ENCODE results near the gene EDIL3.
"Not testable (repeated sequence)": the region's sequence is repeated elsewhere in the genome, so short reads cannot be mapped to it uniquely, and the experiment has no call there.

Gene EDIL3

DNA sequence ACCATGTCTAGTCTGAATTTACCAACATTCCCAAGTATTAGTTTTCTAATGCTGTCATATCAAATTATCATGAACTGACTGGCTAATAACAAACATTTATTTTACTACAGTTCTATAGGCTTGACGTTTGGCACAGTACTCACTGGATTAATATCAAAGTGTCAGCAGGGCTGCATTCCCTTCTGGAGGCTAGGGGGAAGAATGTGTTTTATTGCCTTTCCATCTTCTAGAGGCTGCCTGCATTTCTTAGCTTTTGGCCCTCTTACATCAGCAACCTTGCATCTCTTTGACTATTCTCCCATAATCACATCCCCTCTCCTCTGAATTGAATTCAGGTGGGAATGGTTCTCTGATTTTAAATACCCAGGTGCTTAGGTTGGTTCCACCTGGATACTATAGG is 84.7 kb downstream of the EDIL3 start:
- no peaks in the 10 kb centered on the region for H3F3A ChIP-seq (ENCODE audit: control insufficient read depth, insufficient read depth)
- no peaks in the 10 kb centered on the region for H3K9me3 ChIP-seq (ENCODE audit: control insufficient read depth, insufficient read depth, low read length)
- no peaks in the 10 kb centered on the region for H3K27me3 ChIP-seq (ENCODE audit: control insufficient read depth, low read length)
- H3K4me3 ChIP-seq (ENCODE audit: low read length), result no peak overlapping the region
- H3K36me3 ChIP-seq (ENCODE audit: control insufficient read depth, low read length), result no peaks in the 10 kb centered on the region
- H4K20me1 ChIP-seq (ENCODE audit: control insufficient read depth, insufficient read depth, low read depth, low read length), result no peaks in the 10 kb centered on the region
- TF ChIP-seq, protein P1, sequence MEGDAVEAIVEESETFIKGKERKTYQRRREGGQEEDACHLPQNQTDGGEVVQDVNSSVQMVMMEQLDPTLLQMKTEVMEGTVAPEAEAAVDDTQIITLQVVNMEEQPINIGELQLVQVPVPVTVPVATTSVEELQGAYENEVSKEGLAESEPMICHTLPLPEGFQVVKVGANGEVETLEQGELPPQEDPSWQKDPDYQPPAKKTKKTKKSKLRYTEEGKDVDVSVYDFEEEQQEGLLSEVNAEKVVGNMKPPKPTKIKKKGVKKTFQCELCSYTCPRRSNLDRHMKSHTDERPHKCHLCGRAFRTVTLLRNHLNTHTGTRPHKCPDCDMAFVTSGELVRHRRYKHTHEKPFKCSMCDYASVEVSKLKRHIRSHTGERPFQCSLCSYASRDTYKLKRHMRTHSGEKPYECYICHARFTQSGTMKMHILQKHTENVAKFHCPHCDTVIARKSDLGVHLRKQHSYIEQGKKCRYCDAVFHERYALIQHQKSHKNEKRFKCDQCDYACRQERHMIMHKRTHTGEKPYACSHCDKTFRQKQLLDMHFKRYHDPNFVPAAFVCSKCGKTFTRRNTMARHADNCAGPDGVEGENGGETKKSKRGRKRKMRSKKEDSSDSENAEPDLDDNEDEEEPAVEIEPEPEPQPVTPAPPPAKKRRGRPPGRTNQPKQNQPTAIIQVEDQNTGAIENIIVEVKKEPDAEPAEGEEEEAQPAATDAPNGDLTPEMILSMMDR (IDR thresholded peaks at IDR 0.05; ENCODE audit: low read depth, low read length, poor library complexity, severe bottlenecking), result no peak
- TF ChIP-seq EZH2phosphoT487 (IDR thresholded peaks at IDR 0.05; ENCODE audit: borderline replicate concordance, low read length), result no peak
- no peak overlapping the region for H3K27ac ChIP-seq (ENCODE audit: low read depth, low read length)
- no peaks in the 10 kb centered on the region for H3K9me2 ChIP-seq (replicated peaks; ENCODE audit: control insufficient read depth, low read length)
- H3K4me1 ChIP-seq (ENCODE audit: control insufficient read depth, low read length), result no peaks in the 10 kb centered on the region
- H3K79me2 ChIP-seq (ENCODE audit: control insufficient read depth, low read length), result no peaks in the 10 kb centered on the region
- no peak overlapping the region for H3K4me2 ChIP-seq (ENCODE audit: low read length)

DNA sequence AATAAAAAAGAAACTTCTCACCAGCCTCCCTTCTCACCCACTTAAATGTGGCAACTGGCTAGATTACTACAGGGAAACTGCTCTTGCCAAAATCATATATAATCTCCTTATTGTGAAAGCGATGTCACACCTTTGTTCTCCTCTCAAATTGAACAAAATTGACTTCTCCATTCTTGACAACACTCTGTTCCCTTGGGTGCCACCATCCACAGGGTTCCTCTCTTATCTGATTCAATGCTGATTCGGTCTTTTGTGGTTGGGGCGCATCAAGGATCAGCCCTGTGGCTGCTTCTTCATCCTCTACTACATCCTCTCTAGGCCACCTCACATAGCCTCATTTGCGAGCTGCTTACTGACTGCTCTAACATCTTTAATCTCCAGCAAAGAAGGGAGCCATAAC is 86.1 kb downstream of the EDIL3 start:
- no peak overlapping the region for H3K27ac ChIP-seq (ENCODE audit: low read depth, low read length)
- H3K79me2 ChIP-seq (ENCODE audit: control insufficient read depth, low read length), result no peaks in the 10 kb centered on the region
- H3K27me3 ChIP-seq (ENCODE audit: control insufficient read depth, low read length), result no peaks in the 10 kb centered on the region
- no peaks in the 10 kb centered on the region for H3K9me3 ChIP-seq (ENCODE audit: control insufficient read depth, insufficient read depth, low read length)
- no peaks in the 10 kb centered on the region for H3K36me3 ChIP-seq (ENCODE audit: control insufficient read depth, low read length)
- no peak overlapping the region for H3K4me3 ChIP-seq (ENCODE audit: low read length)
- H4K20me1 ChIP-seq (ENCODE audit: control insufficient read depth, insufficient read depth, low read depth, low read length), result no peaks in the 10 kb centered on the region
- no peak overlapping the region for H3K4me2 ChIP-seq (ENCODE audit: low read length)
- TF ChIP-seq, protein P1 (IDR thresholded peaks at IDR 0.05; ENCODE audit: low read depth, low read length, poor library complexity, severe bottlenecking), result no peak
- TF ChIP-seq EZH2phosphoT487 (IDR thresholded peaks at IDR 0.05; ENCODE audit: borderline replicate concordance, low read length), result no peak
- H3F3A ChIP-seq (ENCODE audit: control insufficient read depth, insufficient read depth), result no peaks in the 10 kb centered on the region
- H3K9me2 ChIP-seq (replicated peaks; ENCODE audit: control insufficient read depth, low read length), result no peaks in the 10 kb centered on the region
- no peaks in the 10 kb centered on the region for H3K4me1 ChIP-seq (ENCODE audit: control insufficient read depth, low read length)

DNA sequence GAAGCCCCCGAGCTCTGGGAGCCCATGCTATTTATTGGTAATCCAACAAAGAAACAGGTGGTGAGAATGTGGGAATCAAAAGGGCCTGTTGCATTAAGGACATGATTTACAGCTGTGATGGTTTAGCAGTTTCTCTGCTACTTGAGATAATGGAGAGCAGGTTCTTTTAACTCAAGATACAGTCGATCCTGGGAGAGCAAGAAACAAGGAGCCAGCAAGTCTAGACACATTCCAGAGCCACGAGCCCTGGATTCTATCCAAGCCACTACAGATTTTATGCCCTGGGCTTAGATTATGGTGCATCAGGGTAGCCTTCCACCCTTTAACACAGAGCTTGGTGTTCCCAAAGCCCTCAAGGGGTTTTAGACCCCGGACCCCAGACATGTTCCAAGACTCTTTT is 87.0 kb downstream of the EDIL3 start:
- H3F3A ChIP-seq (ENCODE audit: control insufficient read depth, insufficient read depth); H3K4me3 ChIP-seq (ENCODE audit: low read length); H3K9me3 ChIP-seq (ENCODE audit: control insufficient read depth, insufficient read depth, low read length); H3K36me3 ChIP-seq (ENCODE audit: control insufficient read depth, low read length); H3K27me3 ChIP-seq (ENCODE audit: control insufficient read depth, low read length); H3K4me2 ChIP-seq (ENCODE audit: low read length); H3K4me1 ChIP-seq (ENCODE audit: control insufficient read depth, low read length); H4K20me1 ChIP-seq (ENCODE audit: control insufficient read depth, insufficient read depth, low read depth, low read length); H3K79me2 ChIP-seq (ENCODE audit: control insufficient read depth, low read length); H3K27ac ChIP-seq (ENCODE audit: low read depth, low read length); H3K9me2 ChIP-seq (replicated peaks; ENCODE audit: control insufficient read depth, low read length): not testable (repeated sequence)

DNA sequence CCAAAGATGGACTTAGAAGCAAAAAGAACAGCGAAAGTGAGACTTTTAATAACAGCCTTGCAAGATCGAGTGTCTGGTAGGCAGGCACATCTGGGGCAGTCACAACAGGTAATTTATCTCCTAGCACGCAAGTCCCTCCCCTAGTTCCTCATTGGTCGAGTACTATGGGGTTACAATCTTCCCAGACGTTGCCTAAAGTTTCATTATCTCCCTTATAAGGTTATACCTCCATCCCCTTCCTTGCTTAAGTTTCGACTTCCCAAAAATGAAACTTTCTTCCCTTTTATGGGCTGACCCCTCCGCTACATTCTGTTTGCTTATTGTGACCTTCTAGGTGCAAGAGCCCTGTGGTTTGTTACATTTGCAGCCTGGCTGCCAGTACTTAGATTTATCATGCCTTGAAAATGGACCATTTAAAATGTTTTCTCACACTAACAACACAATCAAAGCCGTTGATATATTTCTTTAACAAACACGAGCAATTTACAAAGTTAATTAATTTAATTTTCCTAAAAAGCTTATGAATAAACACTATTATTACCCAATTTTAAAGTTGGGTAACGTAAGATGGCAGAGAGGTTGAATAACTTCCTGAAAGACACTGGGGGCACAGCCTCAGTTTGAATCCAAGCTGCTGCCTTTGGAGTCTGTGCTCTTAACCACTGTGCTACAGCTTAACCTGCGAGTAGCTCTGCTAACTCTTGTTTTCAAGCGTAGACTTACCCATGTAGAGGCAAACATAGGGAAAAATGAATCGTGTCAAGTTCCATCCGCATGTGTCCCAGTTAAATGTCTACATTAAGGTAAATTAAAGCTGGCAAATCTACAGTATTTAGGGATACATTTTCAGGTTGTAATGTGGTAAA is 91.7 kb downstream of the EDIL3 start:
- Histone ChIP-seq H4K20me1 (ENCODE audit: control insufficient read depth, insufficient read depth, low read depth, low read length) (no peaks in the 10 kb centered on the region), H3K9me3 (ENCODE audit: control insufficient read depth, insufficient read depth, low read length) (no peaks in the 10 kb centered on the region), H3K36me3 (ENCODE audit: control insufficient read depth, low read length) (no peaks in the 10 kb centered on the region), H3K79me2 (ENCODE audit: control insufficient read depth, low read length) (no peaks in the 10 kb centered on the region), H3K27me3 (ENCODE audit: control insufficient read depth, low read length) (no peaks in the 10 kb centered on the region), H3K27ac (ENCODE audit: low read depth, low read length) (no peak overlapping the region), H3K9me2 (replicated peaks; ENCODE audit: control insufficient read depth, low read length) (no peaks in the 10 kb centered on the region), H3F3A (ENCODE audit: control insufficient read depth, insufficient read depth) (no peaks in the 10 kb centered on the region), H3K4me2 (ENCODE audit: low read length) (no peak overlapping the region), H3K4me3 (ENCODE audit: low read length) (no peak overlapping the region), H3K4me1 (ENCODE audit: control insufficient read depth, low read length) (no peaks in the 10 kb centered on the region)
- TF ChIP-seq, protein P1 (IDR thresholded peaks at IDR 0.05; ENCODE audit: low read depth, low read length, poor library complexity, severe bottlenecking), result no peak
- no peak for TF ChIP-seq EZH2phosphoT487 (IDR thresholded peaks at IDR 0.05; ENCODE audit: borderline replicate concordance, low read length)

All from DOHH2 (cell line).